ENCODE results near the gene FAM118B. TPM values are rescaled to one million over a fixed set of nuclear protein-coding genes. Genes with fewer than 3 reads are reported as not detected.

Gene FAM118B
- polyA plus RNA-seq, 1 donor from 2014 or later, result 11.1 TPM

- Mint-ChIP-seq H3K4me3 (peak overlapping the region in 1 of 4 donors; percentile 3), H3K4me1 (peaks cover 9 to 14% (median 9%) of the 10 kb centered on the region in 3 donors), H3K27me3 (no peaks in the 10 kb centered on the region), H3K36me3 (peaks cover 3% of the 10 kb centered on the region), H3K27ac (peak overlapping the region; percentile 26 to 75 (median 39)), H3K9me3 (no peaks in the 10 kb centered on the region)
Measured at GRCh38 chr11:126263489-126263888, 51.9 kb downstream of the FAM118B start.

DNA sequence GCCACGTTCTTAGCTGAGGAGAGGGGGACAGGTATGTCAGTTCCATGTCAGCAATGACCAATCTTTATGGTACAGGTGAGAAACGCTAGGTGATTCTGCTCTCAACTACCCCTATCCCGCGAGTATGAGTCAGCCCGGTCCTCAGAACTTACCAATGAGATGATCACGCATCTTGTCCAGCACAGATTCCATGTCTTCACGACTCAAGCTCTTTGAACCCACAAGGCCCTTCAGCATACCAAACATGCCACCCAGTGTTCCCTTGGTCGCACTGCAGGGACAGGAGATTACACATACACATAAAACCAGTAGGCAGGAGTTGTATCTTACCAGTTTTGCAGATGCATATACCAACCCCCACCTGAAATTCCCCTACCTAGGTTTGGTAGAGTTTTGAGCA is 54.2 kb downstream of the FAM118B start:
- Mint-ChIP-seq H3K4me3 (peak overlapping the region in 3 of 4 donors; percentile 12 to 91 (median 51)), H3K36me3 (peaks cover 3% of the 10 kb centered on the region), H3K9me3 (no peaks in the 10 kb centered on the region), H3K4me1 (peaks cover 19 to 26% (median 21%) of the 10 kb centered on the region in 3 donors), H3K27ac (peak overlapping the region; percentile 40 to 90 (median 46)), H3K27me3 (no peaks in the 10 kb centered on the region)

GRCh38 chr11:126267650-126268049 is 56.1 kb downstream of the FAM118B start:
- peak overlapping the region; percentile 91 to 99 (median 98) for H3K4me3 Mint-ChIP-seq
- H3K4me1 Mint-ChIP-seq, result peaks cover 24 to 29% (median 28%) of the 10 kb centered on the region in 3 donors

DNA sequence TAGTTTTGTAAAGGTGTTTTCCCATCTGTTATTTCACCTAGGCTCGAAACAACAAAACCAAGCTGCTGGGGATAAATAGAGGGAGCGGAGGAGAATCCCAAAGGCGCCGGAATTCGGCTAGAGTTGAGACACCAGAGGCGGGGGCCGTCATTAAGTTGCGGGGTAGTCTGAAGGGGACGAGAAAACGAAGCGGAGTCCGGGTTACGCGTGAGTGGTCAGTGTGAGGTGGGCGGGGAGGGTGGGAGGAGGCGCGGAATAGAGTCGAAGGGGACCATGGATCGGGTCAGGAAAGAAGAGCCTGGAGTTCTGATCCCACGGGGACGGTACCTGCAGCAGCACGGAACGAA is 56.8 kb downstream of the FAM118B start:
- peaks cover 24 to 29% (median 28%) of the 10 kb centered on the region in 3 donors for H3K4me1 Mint-ChIP-seq
- H3K36me3 Mint-ChIP-seq, result peaks cover 4% of the 10 kb centered on the region
- no peaks in the 10 kb centered on the region for H3K27me3 Mint-ChIP-seq

More at GRCh38 chr11:126267650-126268049, 56.1 kb downstream of the FAM118B start:
- no peaks in the 10 kb centered on the region for H3K27me3 Mint-ChIP-seq
- peak overlapping the region; percentile 98 to 99 (median 99) for H3K27ac Mint-ChIP-seq
- no peaks in the 10 kb centered on the region for H3K9me3 Mint-ChIP-seq
- peaks cover 2% of the 10 kb centered on the region for H3K36me3 Mint-ChIP-seq

GRCh38 chr11:126268708-126269579 is 57.4 kb downstream of the FAM118B start, which contains the start of the genes FOXRED1 and SRPRA:
Gene FOXRED1, plus strand, starts transcription at chr11:126269154. Its CDS starts 53 bp downstream, at chr11:126269207.
Gene SRPRA, minus strand, starts transcription at chr11:126268895. Its CDS starts 91 bp downstream, at chr11:126268804.
- peaks cover 4% of the 10 kb centered on the region for H3K36me3 Mint-ChIP-seq
- H3K27ac Mint-ChIP-seq, result peak within 1 kb of the TSS; percentile 98 to 99 (median 99)
- no peaks in the 10 kb centered on the region for H3K9me3 Mint-ChIP-seq
- peaks cover 24 to 30% (median 29%) of the 10 kb centered on the region in 3 donors for H3K4me1 Mint-ChIP-seq
- H3K27me3 Mint-ChIP-seq, result no peaks in the 10 kb centered on the region
- H3K4me3 Mint-ChIP-seq, result peak within 1 kb of the TSS; percentile 91 to 99 (median 98)

More for the DNA sequence above, 56.8 kb downstream of the FAM118B start:
- Mint-ChIP-seq H3K9me3 (no peaks in the 10 kb centered on the region), H3K4me3 (peak overlapping the region; percentile 91 to 99 (median 98)), H3K27ac (peak overlapping the region; percentile 98 to 99 (median 99))

DNA sequence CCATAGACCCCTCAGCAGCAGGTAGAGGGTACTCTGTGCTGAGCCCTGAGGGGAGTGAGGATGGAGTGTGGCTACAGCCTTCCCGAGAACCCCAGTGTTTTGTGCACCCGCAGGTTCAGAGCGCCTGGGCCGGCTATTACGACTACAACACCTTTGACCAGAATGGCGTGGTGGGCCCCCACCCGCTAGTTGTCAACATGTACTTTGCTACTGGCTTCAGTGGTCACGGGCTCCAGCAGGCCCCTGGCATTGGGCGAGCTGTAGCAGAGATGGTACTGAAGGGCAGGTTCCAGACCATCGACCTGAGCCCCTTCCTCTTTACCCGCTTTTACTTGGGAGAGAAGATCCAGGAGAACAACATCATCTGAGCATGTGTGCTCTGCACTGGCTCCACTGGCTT is 65.7 kb downstream of the FAM118B start:
- Mint-ChIP-seq H3K27ac (no peak overlapping the region), H3K9me3 (no peaks in the 10 kb centered on the region), H3K4me1 (peaks cover 9 to 15% (median 10%) of the 10 kb centered on the region in 3 donors), H3K27me3 (no peaks in the 10 kb centered on the region), H3K36me3 (peaks cover 11% of the 10 kb centered on the region), H3K4me3 (no peak overlapping the region)

- Mint-ChIP-seq H3K9me3 (no peaks in the 10 kb centered on the region), H3K27ac (no peak overlapping the region), H3K36me3 (peaks cover 9% of the 10 kb centered on the region), H3K4me1 (peaks cover 10 to 18% (median 11%) of the 10 kb centered on the region in 3 donors), H3K27me3 (no peaks in the 10 kb centered on the region), H3K4me3 (peak overlapping the region in 1 of 4 donors; percentile 69)
Measured at GRCh38 chr11:126277780-126278179, 66.2 kb downstream of the FAM118B start.

- Mint-ChIP-seq H3K4me3 (peak overlapping the region in 2 of 4 donors; percentile 68 to 69), H3K27ac (no peak overlapping the region), H3K27me3 (no peaks in the 10 kb centered on the region), H3K36me3 (peaks cover 5% of the 10 kb centered on the region), H3K9me3 (no peaks in the 10 kb centered on the region), H3K4me1 (peaks cover 17 to 19% (median 17%) of the 10 kb centered on the region in 3 donors)
Measured at GRCh38 chr11:126279191-126279590, 67.6 kb downstream of the FAM118B start.

DNA sequence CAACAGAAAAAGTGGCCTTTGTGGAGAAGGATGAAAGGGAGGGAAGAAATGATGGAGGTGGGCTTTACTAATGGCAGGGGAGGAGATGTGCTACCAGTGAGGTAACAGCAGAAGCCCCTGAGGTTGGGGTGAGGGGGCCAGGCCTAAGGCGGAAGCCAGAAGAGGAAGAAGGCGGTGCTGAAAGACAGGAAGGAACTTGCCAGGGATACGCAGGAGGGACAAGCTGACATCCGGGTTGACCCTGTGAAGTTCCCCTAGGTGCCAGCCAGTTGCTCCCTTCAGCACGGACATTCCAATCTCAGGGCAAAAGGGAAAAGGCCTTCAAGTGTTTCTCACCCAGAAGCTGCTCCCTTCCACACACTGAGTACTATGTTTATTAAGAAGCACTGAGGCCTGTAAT is 69.0 kb downstream of the FAM118B start:
- H3K27ac Mint-ChIP-seq, result peak overlapping the region; percentile 38 to 61 (median 47)
- H3K4me3 Mint-ChIP-seq, result peak overlapping the region in 2 of 4 donors; percentile 69 to 72
- peaks cover 24 to 25% (median 24%) of the 10 kb centered on the region in 3 donors for H3K4me1 Mint-ChIP-seq
- H3K36me3 Mint-ChIP-seq, result peaks cover 6% of the 10 kb centered on the region
- no peaks in the 10 kb centered on the region for H3K9me3 Mint-ChIP-seq
- no peaks in the 10 kb centered on the region for H3K27me3 Mint-ChIP-seq

DNA sequence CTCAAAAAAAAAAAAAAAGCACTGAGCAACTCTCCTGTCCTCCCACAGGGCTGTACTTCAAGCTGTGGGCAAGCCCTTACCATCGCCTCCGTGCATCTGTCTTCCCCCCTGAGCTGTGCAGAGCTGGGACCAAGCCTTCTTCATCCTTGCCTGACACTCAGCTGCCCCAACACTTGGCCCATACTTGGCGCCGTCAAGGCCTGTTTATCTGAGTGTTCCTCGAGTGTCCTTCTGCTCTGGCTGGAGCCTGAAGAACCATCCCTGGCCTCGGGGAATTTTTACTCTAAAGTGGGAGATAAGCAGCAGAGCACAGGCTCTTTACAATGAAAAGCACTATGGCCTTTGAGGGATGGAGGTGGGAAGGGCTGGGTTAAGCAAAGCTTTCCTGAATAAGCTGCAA is 69.7 kb downstream of the FAM118B start:
- Mint-ChIP-seq H3K9me3 (no peaks in the 10 kb centered on the region), H3K27ac (peak overlapping the region in 1 of 3 donors; percentile 93), H3K27me3 (no peaks in the 10 kb centered on the region), H3K4me1 (peaks cover 24 to 25% (median 24%) of the 10 kb centered on the region in 3 donors), H3K4me3 (peak overlapping the region in 2 of 4 donors; percentile 95 to 96), H3K36me3 (peaks cover 6% of the 10 kb centered on the region)

- Mint-ChIP-seq H3K4me3 (peak overlapping the region; percentile 95 to 98 (median 96)), H3K9me3 (no peaks in the 10 kb centered on the region), H3K27ac (peak overlapping the region in 1 of 3 donors; percentile 93), H3K27me3 (no peaks in the 10 kb centered on the region), H3K4me1 (peaks cover 24 to 27% (median 24%) of the 10 kb centered on the region in 3 donors), H3K36me3 (peaks cover 6% of the 10 kb centered on the region)
Measured at GRCh38 chr11:126281666-126282175, 70.1 kb downstream of the FAM118B start.

DNA sequence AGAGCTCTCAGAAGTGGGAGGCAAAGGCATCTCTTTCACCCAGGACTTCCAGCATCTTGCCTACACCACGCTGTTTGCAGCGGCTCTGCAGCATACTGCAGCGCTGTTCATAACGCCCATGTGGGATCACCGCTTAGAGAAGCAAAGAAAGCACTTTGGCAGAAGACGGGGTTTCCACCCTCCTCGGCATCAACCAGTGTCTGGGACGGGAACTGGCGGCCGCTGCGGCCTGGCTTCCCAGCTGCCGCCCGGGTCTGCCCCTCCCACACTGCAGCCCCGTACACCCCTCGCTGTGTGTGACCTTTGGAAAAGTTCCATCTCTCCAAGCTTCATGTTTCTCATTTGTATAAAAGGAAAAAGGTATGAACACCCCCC is 70.8 kb downstream of the FAM118B start:
- Mint-ChIP-seq H3K9me3 (no peaks in the 10 kb centered on the region), H3K27ac (peak overlapping the region; percentile 81 to 93 (median 91)), H3K4me1 (peaks cover 24 to 30% (median 24%) of the 10 kb centered on the region in 3 donors)

GRCh38 chr11:126282736-126283591 is 71.4 kb downstream of the FAM118B start, which contains the start of gene TIRAP:
Gene TIRAP, plus strand, starts transcription at chr11:126283093. Its CDS starts 7,802 bp downstream, at chr11:126290895.
- peak within 1 kb of the TSS; percentile 96 to 99 (median 98) for H3K4me3 Mint-ChIP-seq
- H3K9me3 Mint-ChIP-seq, result no peaks in the 10 kb centered on the region
- H3K27ac Mint-ChIP-seq, result peak within 1 kb of the TSS; percentile 93 to 97 (median 94)
- H3K27me3 Mint-ChIP-seq, result no peaks in the 10 kb centered on the region
- peaks cover 6% of the 10 kb centered on the region for H3K36me3 Mint-ChIP-seq
- peaks cover 24 to 30% (median 24%) of the 10 kb centered on the region in 3 donors for H3K4me1 Mint-ChIP-seq

More for the DNA sequence above, 70.8 kb downstream of the FAM118B start:
- no peaks in the 10 kb centered on the region for H3K27me3 Mint-ChIP-seq
- peaks cover 6% of the 10 kb centered on the region for H3K36me3 Mint-ChIP-seq
- H3K4me3 Mint-ChIP-seq, result peak overlapping the region; percentile 95 to 98 (median 96)

GRCh38 chr11:126284829-126285228 is 73.2 kb downstream of the FAM118B start:
- H3K9me3 Mint-ChIP-seq, result no peaks in the 10 kb centered on the region
- no peaks in the 10 kb centered on the region for H3K27me3 Mint-ChIP-seq
- H3K27ac Mint-ChIP-seq, result peak overlapping the region; percentile 4 to 93 (median 89)
- peaks cover 6% of the 10 kb centered on the region for H3K36me3 Mint-ChIP-seq
- H3K4me1 Mint-ChIP-seq, result peaks cover 24 to 33% (median 24%) of the 10 kb centered on the region in 3 donors
- peak overlapping the region; percentile 56 to 98 (median 94) for H3K4me3 Mint-ChIP-seq
